ENCODE measurements around the gene BTBD7. TPM values are rescaled to one million over a fixed set of nuclear protein-coding genes. Genes with fewer than 3 reads are reported as not detected.

Gene BTBD7
- total RNA-seq (10 to 100 TPM; 18.5 to 31.7 (median 27.5) TPM), polyA plus RNA-seq (10 to 100 TPM in 1 of 2 donors, 1 to 10 TPM in 1; 7.5 to 12.4 TPM), total RNA-seq (22.6 reads per million, percentile 53 among the genes with 10 or more reads in this experiment)

DNA sequence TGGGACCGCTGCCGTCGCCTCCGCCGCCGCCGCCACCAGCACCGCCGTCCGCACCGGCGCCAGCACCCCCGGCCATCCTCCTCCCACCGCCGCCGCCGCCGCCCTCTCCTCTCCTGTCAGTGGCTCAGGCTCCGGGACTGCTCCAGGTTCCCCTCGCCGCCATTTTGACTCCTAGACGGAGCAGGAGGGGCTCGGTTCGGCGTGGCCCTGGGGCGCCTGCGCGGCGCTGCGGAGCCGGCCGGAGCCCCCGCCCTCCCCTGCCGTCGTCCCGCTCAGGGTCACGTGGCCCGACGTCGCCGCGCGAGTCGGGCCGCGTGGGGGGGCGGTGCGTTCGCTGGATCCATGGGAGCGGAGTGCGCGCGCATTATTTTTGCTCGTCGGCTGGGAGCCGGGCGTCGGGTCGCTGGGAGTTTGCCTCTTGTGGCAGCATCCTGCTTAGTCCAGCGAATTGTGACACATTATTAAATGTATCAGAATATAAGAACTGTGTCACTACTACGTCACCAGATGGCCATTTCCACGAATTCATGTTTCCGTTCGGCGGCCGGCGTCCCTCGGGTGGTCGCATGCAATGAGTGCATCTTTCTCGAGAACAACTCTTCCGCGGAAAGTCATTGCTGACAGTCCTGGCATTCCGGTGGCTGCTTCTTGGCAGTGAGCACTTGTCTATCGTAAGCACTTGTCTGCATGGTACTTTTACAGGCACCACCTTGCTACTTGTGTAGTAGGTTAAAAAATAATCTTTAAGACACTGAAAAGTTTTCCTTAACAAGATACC is at the start of gene BTBD7:
BTBD7 (minus strand) TSS at position 184 of the 778 bp plus-strand sequence. CDS start 36,985 bp downstream, outside the sequence.
- ChIA-PET CTCF (no interaction called here), POLR2A (no interaction called here)
- peaks cover 34 to 64% (median 54%) of the 10 kb centered on the region in 7 donors for H3K4me1 Mint-ChIP-seq

DNA sequence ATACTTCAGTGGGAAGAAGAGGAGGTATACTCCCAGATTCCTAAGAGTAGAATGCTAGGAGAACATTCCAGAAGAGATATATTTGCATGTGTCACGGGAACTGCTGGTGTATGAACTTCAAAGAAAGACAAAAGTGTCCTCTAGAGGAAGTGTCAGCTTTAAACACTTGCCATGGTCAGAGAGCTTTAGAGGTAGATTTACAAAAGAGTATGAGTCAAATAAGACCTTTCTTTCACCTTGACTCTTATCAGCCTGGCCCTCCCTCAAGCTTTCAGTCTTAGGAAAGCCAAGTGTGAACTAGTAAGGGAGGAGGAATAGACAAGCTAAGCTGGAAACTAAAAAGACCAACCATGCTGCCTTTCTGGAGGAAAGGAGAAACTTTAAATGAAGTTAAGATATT is 48.8 kb upstream of the BTBD7 start:
- H3K9me3 ChIP-seq (ENCODE audit: control insufficient read depth in 2 of 3, low read length in 3 of 3) = no peaks in the 10 kb centered on the region
- Mint-ChIP-seq H3K27me3 (peaks cover 23 to 53% (median 33%) of the 10 kb centered on the region in 5 donors), H3K9me3 (peaks cover 0 to 18% (median 2%) of the 10 kb centered on the region in 11 donors), H3K4me1 (no peaks in the 10 kb centered on the region), H3K27ac (no peak overlapping the region), H3K4me3 (no peak overlapping the region), H3K36me3 (peaks cover 0 to 5% (median 0%) of the 10 kb centered on the region in 5 donors)
- H3K27ac ChIP-seq (ENCODE audit: low read depth, low read length) = no peak overlapping the region
- intact Hi-C loops (cut with micrococcal nuclease) = no loop called here
- H3K4me3 ChIP-seq (ENCODE audit: low read length) = no peak overlapping the region
- POLR2A ChIA-PET = no interaction called here
- no peak for DNase-seq
- no peaks in the 10 kb centered on the region for H3K27me3 ChIP-seq (ENCODE audit: control insufficient read depth in 2 of 2, insufficient read depth in 2 of 2, low read length in 2 of 2)
- no peak for ATAC-seq
- H3K36me3 ChIP-seq (ENCODE audit: control insufficient read depth in 2 of 3, insufficient read depth in 3 of 3, low read length in 3 of 3) = no peaks in the 10 kb centered on the region
- H3K4me1 ChIP-seq (ENCODE audit: control insufficient read depth in 2 of 2, insufficient read depth in 2 of 2, low read length in 2 of 2) = no peaks in the 10 kb centered on the region
- CTCF ChIA-PET = no interaction called here

More for the DNA sequence above, at the start of gene BTBD7:
- Histone ChIP-seq H3K4me1 (ENCODE audit: control insufficient read depth in 2 of 2, insufficient read depth in 2 of 2, low read length in 2 of 2) (peaks cover 19 to 21% of the 10 kb centered on the region in 2 donors), H3K36me3 (ENCODE audit: control insufficient read depth in 2 of 3, insufficient read depth in 3 of 3, low read length in 3 of 3) (no peaks in the 10 kb centered on the region), H3K27ac (ENCODE audit: low read depth, low read length) (peak within 1 kb of the TSS; percentile 90), H3K4me3 (ENCODE audit: low read length) (peak within 1 kb of the TSS; percentile 86), H3K27me3 (ENCODE audit: control insufficient read depth in 2 of 2, insufficient read depth in 2 of 2, low read length in 2 of 2) (no peaks in the 10 kb centered on the region), H3K9me3 (ENCODE audit: control insufficient read depth in 2 of 3, low read length in 3 of 3) (no peaks in the 10 kb centered on the region)
- Mint-ChIP-seq H3K4me3 (peak within 1 kb of the TSS; percentile 90 to 96 (median 92)), H3K36me3 (peaks cover 0 to 4% (median 0%) of the 10 kb centered on the region in 5 donors), H3K27ac (peak within 1 kb of the TSS; percentile 87 to 98 (median 93)), H3K27me3 (no peaks in the 10 kb centered on the region), H3K9me3 (peaks cover 0 to 6% (median 0%) of the 10 kb centered on the region in 11 donors)
- DNase-seq = peak; percentile 91 to 95 (median 93)
- peak; percentile 96 for ATAC-seq
- intact Hi-C loops (cut with micrococcal nuclease) = loop anchor here (1.0 to 5.0 kb wide), 9 partner anchors 126 to 842 kb away; partner anchors contain the start of genes GOLGA5 (in 2 of the 2), GON7 (in 2 of the 2), UBR7 (in 2 of the 2) and DDX24 (in 1 of the 2)

DNA sequence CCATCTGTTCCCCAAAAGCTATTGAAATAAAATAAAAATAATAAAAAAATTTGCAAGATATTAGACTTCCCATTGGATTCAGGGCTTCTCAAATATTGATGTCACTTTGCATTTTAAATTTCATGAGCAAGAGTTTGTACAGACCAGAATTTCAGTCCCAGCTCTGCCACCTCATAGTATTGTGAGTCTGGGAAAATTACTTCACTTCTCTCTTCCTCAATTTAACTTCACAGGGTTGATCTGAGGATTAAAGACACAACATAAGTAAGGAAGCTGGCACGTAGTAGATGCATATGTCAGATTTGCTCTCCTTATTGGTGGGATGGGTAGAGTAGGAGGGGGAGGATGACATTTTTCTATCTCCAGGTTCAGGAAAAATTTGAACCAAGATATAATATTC is 47.0 kb upstream of the BTBD7 start:
- peaks cover 20 to 43% (median 24%) of the 10 kb centered on the region in 5 donors for H3K27me3 Mint-ChIP-seq
- Histone ChIP-seq H3K27me3 (ENCODE audit: control insufficient read depth in 2 of 2, insufficient read depth in 2 of 2, low read length in 2 of 2) (no peaks in the 10 kb centered on the region), H3K36me3 (ENCODE audit: control insufficient read depth in 2 of 3, insufficient read depth in 3 of 3, low read length in 3 of 3) (no peaks in the 10 kb centered on the region), H3K4me3 (ENCODE audit: low read length) (no peak overlapping the region), H3K27ac (ENCODE audit: low read depth, low read length) (no peak overlapping the region), H3K9me3 (ENCODE audit: control insufficient read depth in 2 of 3, low read length in 3 of 3) (no peaks in the 10 kb centered on the region), H3K4me1 (ENCODE audit: control insufficient read depth in 2 of 2, insufficient read depth in 2 of 2, low read length in 2 of 2) (no peaks in the 10 kb centered on the region)
- peaks cover 0 to 13% (median 4%) of the 10 kb centered on the region in 11 donors for H3K9me3 Mint-ChIP-seq
- DNase-seq (no peak), ATAC-seq (peak; percentile 22)
- peaks cover 0 to 5% (median 0%) of the 10 kb centered on the region in 5 donors for H3K36me3 Mint-ChIP-seq
- H3K27ac Mint-ChIP-seq = no peak overlapping the region
- intact Hi-C loops (cut with micrococcal nuclease) = no loop called here
- H3K4me1 Mint-ChIP-seq = no peaks in the 10 kb centered on the region
- CTCF ChIA-PET = no interaction called here
- H3K4me3 Mint-ChIP-seq = no peak overlapping the region
- POLR2A ChIA-PET = no interaction called here

- H3K4me1 Mint-ChIP-seq = no peaks in the 10 kb centered on the region
- no peak for DNase-seq
- H3K36me3 Mint-ChIP-seq = peaks cover 0 to 4% (median 0%) of the 10 kb centered on the region in 5 donors
Observed at GRCh38 chr14:93375673-93376156, 42.9 kb upstream of the BTBD7 start.

DNA sequence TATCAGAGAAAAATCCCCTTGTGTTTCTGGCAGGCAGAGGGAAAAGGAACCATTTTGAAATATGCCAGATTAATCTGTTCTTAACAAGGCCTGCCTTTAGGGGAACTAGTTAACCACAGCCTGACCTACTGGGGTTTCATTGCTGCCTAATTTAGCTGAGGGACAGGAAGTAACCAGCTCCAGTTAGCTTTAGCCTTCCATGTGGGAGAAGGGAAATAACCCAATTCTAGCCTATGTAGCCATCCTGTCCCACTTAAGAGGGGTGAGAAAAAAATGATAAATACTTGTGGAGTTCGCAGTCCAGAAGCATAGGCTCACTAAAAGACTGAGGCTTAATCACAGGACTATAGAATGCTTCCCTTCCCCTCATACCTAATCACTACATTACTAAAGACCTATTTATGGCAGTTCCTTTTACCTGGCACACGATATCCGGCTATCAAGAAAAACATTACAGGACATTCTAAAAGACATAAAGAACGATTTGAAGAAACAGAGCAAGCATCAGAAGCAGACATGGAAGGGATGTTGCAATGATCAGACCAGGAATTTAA is 37.0 kb upstream of the BTBD7 start:
- no peak overlapping the region for H3K4me3 ChIP-seq (ENCODE audit: low read length)
- no peak overlapping the region for H3K4me3 Mint-ChIP-seq
- H3K4me1 ChIP-seq (ENCODE audit: control insufficient read depth in 2 of 2, insufficient read depth in 2 of 2, low read length in 2 of 2) = no peaks in the 10 kb centered on the region
- ChIA-PET CTCF (no interaction called here), POLR2A (no interaction called here)
- H3K4me1 Mint-ChIP-seq = no peaks in the 10 kb centered on the region
- no peak overlapping the region for H3K27ac ChIP-seq (ENCODE audit: low read depth, low read length)
- intact Hi-C loops (cut with micrococcal nuclease) = no loop called here
- peaks cover 0 to 12% (median 4%) of the 10 kb centered on the region in 11 donors for H3K9me3 Mint-ChIP-seq
- DNase-seq (no peak), ATAC-seq (peak; percentile 71)
- H3K36me3 ChIP-seq (ENCODE audit: control insufficient read depth in 2 of 3, insufficient read depth in 3 of 3, low read length in 3 of 3) = no peaks in the 10 kb centered on the region
- H3K36me3 Mint-ChIP-seq = peaks cover 0 to 4% (median 0%) of the 10 kb centered on the region in 5 donors
- H3K27me3 ChIP-seq (ENCODE audit: control insufficient read depth in 2 of 2, insufficient read depth in 2 of 2, low read length in 2 of 2) = peaks cover 0 to 4% of the 10 kb centered on the region in 2 donors
- H3K27ac Mint-ChIP-seq = no peak overlapping the region
- no peaks in the 10 kb centered on the region for H3K9me3 ChIP-seq (ENCODE audit: control insufficient read depth in 2 of 3, low read length in 3 of 3)
- H3K27me3 Mint-ChIP-seq = peaks cover 10 to 37% (median 29%) of the 10 kb centered on the region in 5 donors

More at GRCh38 chr14:93375673-93376156, 42.9 kb upstream of the BTBD7 start:
- intact Hi-C loops (cut with micrococcal nuclease) = no loop called here
- ChIA-PET CTCF (no interaction called here), POLR2A (no interaction called here)
- H3K4me3 Mint-ChIP-seq = no peak overlapping the region
- no peak overlapping the region for H3K27ac Mint-ChIP-seq
- no peak overlapping the region for H3K27ac ChIP-seq (ENCODE audit: low read depth, low read length)
- peaks cover 0 to 4% of the 10 kb centered on the region in 2 donors for H3K27me3 ChIP-seq (ENCODE audit: control insufficient read depth in 2 of 2, insufficient read depth in 2 of 2, low read length in 2 of 2)
- no peaks in the 10 kb centered on the region for H3K36me3 ChIP-seq (ENCODE audit: control insufficient read depth in 2 of 3, insufficient read depth in 3 of 3, low read length in 3 of 3)
- H3K9me3 Mint-ChIP-seq = peaks cover 0 to 14% (median 4%) of the 10 kb centered on the region in 11 donors
- H3K4me1 ChIP-seq (ENCODE audit: control insufficient read depth in 2 of 2, insufficient read depth in 2 of 2, low read length in 2 of 2) = no peaks in the 10 kb centered on the region
- peaks cover 16 to 38% (median 21%) of the 10 kb centered on the region in 5 donors for H3K27me3 Mint-ChIP-seq
- no peak overlapping the region for H3K4me3 ChIP-seq (ENCODE audit: low read length)
- H3K9me3 ChIP-seq (ENCODE audit: control insufficient read depth in 2 of 3, low read length in 3 of 3) = no peaks in the 10 kb centered on the region
- peak; percentile 55 for ATAC-seq

GRCh38 chr14:93368996-93369712 is 36.3 kb upstream of the BTBD7 start:
- no peak overlapping the region for H3K4me3 ChIP-seq (ENCODE audit: low read length)
- Mint-ChIP-seq H3K27ac (no peak overlapping the region), H3K27me3 (peaks cover 16 to 38% (median 29%) of the 10 kb centered on the region in 5 donors), H3K36me3 (peaks cover 0 to 4% (median 0%) of the 10 kb centered on the region in 5 donors), H3K9me3 (peaks cover 0 to 11% (median 4%) of the 10 kb centered on the region in 11 donors), H3K4me1 (no peaks in the 10 kb centered on the region), H3K4me3 (no peak overlapping the region)
- no peaks in the 10 kb centered on the region for H3K36me3 ChIP-seq (ENCODE audit: control insufficient read depth in 2 of 3, insufficient read depth in 3 of 3, low read length in 3 of 3)
- ATAC-seq (no peak), DNase-seq (no peak)
- intact Hi-C loops (cut with micrococcal nuclease) = no loop called here
- no peak overlapping the region for H3K27ac ChIP-seq (ENCODE audit: low read depth, low read length)
- ChIA-PET POLR2A (no interaction called here), CTCF (no interaction called here)
- no peaks in the 10 kb centered on the region for H3K4me1 ChIP-seq (ENCODE audit: control insufficient read depth in 2 of 2, insufficient read depth in 2 of 2, low read length in 2 of 2)
- H3K9me3 ChIP-seq (ENCODE audit: control insufficient read depth in 2 of 3, low read length in 3 of 3) = no peaks in the 10 kb centered on the region
- H3K27me3 ChIP-seq (ENCODE audit: control insufficient read depth in 2 of 2, insufficient read depth in 2 of 2, low read length in 2 of 2) = peaks cover 0 to 4% of the 10 kb centered on the region in 2 donors
